ENCODE data around the gene NPLOC4.

- TF ChIP-seq POLR2A (IDR thresholded peaks at IDR 0.05) (no peak), CTCF (IDR thresholded peaks at IDR 0.05) (no peak), POLR2AphosphoS5 (IDR thresholded peaks at IDR 0.05) (no peak)
Observed at GRCh38 chr17:81682565-81683207, 45.8 kb upstream of the NPLOC4 start.

All from stomach (tissue), 4 donors.